Kidney epithelial cell (primary cell): ENCODE measurements around the gene CACNB2. TPM values are rescaled to one million over a fixed set of nuclear protein-coding genes. Genes with fewer than 3 reads are reported as not detected.
A peak's percentile ranks its signal among the peaks of the same experiment; 100 is the strongest.
"Not testable (repeated sequence)": the region's sequence is repeated elsewhere in the genome, so short reads cannot be mapped to it uniquely, and the experiment has no call there.

Experiments
- DNase-seq: peaks from one replicate; pipeline ENCODE4 v3.0.0-alpha.2; 2010; ENCODE audit warnings: low read depth
- H3K27me3 ChIP-seq: 2 replicates; pipeline ENCODE4 v1.6.0; 2011; ENCODE audit warnings: low read length; ENCODE audit not compliant: control insufficient read depth, insufficient read depth
- H3K36me3 ChIP-seq: 2 replicates; pipeline ENCODE4 v1.5.1; 2011; ENCODE audit warnings: low read length; ENCODE audit not compliant: control insufficient read depth, insufficient read depth
- H3K4me3 ChIP-seq: 2 replicates; pipeline ENCODE4 v1.5.1; 2011; ENCODE audit warnings: low read depth, mild to moderate bottlenecking, control low read depth, low read length
- CTCF ChIP-seq: IDR thresholded peaks from 2 replicates; pipeline ENCODE4 v1.5.1; 2011; ENCODE audit warnings: mild to moderate bottlenecking, moderate library complexity, low read length, control low read depth, inconsistent platforms; ENCODE audit not compliant: insufficient read depth, poor library complexity, severe bottlenecking
- total RNA-seq: library from RNA; depleted of rRNA; stranded (reverse); fragments of >200 nt; gene quantifications from 2 replicates; pipeline ENCODE4 v1.2.3, GENCODE V29; 2015

CACNB2 gene
- total RNA-seq, 1 donor from 2014 or later: 0.04 TPM

DNA sequence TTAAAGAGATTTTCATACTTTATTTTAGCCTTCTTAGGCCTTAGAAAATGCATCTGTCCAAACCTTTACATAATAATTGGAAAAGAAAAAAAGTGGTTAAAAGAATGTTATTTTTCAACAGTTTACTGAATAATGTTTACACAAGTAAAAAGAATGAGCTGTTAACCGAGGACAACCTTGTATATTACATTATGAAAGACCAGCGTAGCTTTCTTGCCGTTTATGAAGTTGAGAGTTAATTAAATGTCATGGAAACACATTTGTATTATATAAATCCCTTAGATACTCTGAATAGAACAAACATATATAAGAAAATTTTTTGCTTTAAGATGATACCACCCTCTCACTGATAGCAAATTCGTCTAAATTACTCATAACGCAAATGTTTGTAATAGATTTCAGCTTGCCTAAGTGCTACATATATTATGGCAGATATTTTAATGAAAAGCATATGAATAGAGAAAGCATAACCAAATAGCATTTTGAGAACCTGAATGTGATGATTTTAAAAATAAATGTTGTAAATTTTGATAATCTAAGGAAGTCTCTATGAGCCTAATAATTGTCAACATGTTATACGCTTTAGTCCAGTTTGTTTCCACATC is 9.1 kb downstream of the CACNB2 start:
- Histone ChIP-seq H3K27me3 (no peaks in the 10 kb centered on the region), H3K4me3 (no peak overlapping the region), H3K36me3 (no peaks in the 10 kb centered on the region)
- no peak for TF ChIP-seq CTCF
- DNase-seq: no peak

GRCh38 chr10:18151356-18151890 is 11.2 kb downstream of the CACNB2 start:
- H3K27me3 ChIP-seq: no peaks in the 10 kb centered on the region
- no peak for DNase-seq
- no peak for TF ChIP-seq CTCF
- no peaks in the 10 kb centered on the region for H3K36me3 ChIP-seq
- H3K4me3 ChIP-seq: no peak overlapping the region

- not testable (repeated sequence) for H3K36me3 ChIP-seq, DNase-seq, H3K27me3 ChIP-seq
Observed at GRCh38 chr10:18153381-18153780, 13.2 kb downstream of the CACNB2 start.

DNA sequence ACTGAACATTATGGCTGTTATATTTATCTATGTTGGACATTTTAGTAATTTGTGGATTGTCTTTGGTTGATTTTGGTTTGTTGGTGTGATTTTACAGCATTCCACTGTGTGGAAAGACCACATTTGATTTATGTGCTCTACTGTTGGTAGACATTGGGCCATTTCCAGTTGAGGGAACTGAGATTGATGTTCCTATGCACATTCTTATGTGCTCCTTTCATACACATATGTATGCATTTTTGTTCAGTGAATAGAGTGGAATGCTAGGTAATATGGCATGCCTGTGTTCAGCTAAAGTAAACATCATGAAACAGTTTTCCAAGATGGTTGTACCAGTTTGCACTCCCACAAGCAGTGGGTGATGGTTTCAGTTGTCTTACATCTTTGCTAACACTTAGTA is 15.1 kb downstream of the CACNB2 start:
- Histone ChIP-seq H3K4me3 (no peak overlapping the region), H3K27me3 (no peaks in the 10 kb centered on the region), H3K36me3 (no peaks in the 10 kb centered on the region)
- no peak for DNase-seq
- no peak for TF ChIP-seq CTCF

More at GRCh38 chr10:18153381-18153780, 13.2 kb downstream of the CACNB2 start:
- not testable (repeated sequence) for H3K4me3 ChIP-seq

GRCh38 chr10:18156797-18157196 is 16.6 kb downstream of the CACNB2 start:
- H3K36me3 ChIP-seq, DNase-seq, H3K4me3 ChIP-seq, H3K27me3 ChIP-seq: not testable (repeated sequence)

- DNase-seq: peak; percentile 12
- no peaks in the 10 kb centered on the region for H3K36me3 ChIP-seq
- H3K27me3 ChIP-seq: no peaks in the 10 kb centered on the region
- no peak overlapping the region for H3K4me3 ChIP-seq
- TF ChIP-seq CTCF: no peak
Observed at GRCh38 chr10:18157881-18158280, 17.7 kb downstream of the CACNB2 start.

DNA sequence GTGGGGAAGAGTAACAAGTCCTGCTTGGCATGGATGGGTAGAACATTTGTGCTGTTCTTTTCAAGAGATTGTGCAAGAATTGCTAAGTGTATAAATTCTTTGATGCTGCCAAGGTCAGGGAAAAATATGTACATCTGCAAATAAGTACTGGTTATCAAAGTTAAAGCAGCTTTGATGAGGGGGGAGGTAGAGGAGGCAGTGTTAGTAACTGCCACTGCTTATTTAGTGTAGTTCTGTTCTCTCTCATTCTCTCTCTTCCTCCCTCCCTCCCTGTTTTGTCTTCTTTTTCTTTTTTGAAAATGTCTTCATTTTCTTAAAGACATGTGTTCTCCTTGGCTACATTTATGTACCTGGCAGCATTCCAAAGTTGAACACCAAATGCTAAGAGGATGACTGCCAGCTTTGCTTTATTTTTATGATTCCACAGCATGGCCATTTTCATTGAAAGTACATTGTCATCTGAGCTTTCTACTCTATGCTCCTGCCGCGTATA is 18.6 kb downstream of the CACNB2 start:
- Histone ChIP-seq H3K27me3 (no peaks in the 10 kb centered on the region), H3K4me3 (no peak overlapping the region), H3K36me3 (no peaks in the 10 kb centered on the region)
- no peak for TF ChIP-seq CTCF
- no peak for DNase-seq
